Progenitor cell of endocrine pancreas (in vitro differentiated cells): Measurements from ENCODE around the gene ENAH. TPM values are rescaled to one million over a fixed set of nuclear protein-coding genes. Genes with fewer than 3 reads are reported as not detected.
"Not testable (repeated sequence)": the region's sequence is repeated elsewhere in the genome, so short reads cannot be mapped to it uniquely, and the experiment has no call there.

Source experiments
- DNase-seq: peaks from one replicate; pipeline ENCODE4 v3.0.0; 2021; ENCODE audit warnings: low spot score; ENCODE audit not compliant: unreplicated experiment
- H3K27ac Mint-ChIP-seq: 2 replicates; pipeline ENCODE4 v1.8.0; 2021; ENCODE audit warnings: mild to moderate bottlenecking, moderate library complexity, mixed read lengths
- H3K27me3 Mint-ChIP-seq: 2 replicates; pipeline ENCODE4 v1.8.0; 2021; ENCODE audit warnings: mixed read lengths
- H3K36me3 Mint-ChIP-seq: 2 replicates; pipeline ENCODE4 v1.8.0; 2022; ENCODE audit warnings: mixed read lengths; ENCODE audit not compliant: insufficient read depth
- H3K4me1 Mint-ChIP-seq: 2 replicates; pipeline ENCODE4 v1.8.0; 2021; ENCODE audit warnings: low read depth, mixed read lengths
- H3K4me3 Mint-ChIP-seq: 2 replicates; pipeline ENCODE4 v1.8.0; 2021; ENCODE audit warnings: low read depth, mild to moderate bottlenecking, moderate library complexity, mixed read lengths
- H3K9me3 Mint-ChIP-seq: 2 replicates; pipeline ENCODE4 v1.8.0; 2021; ENCODE audit warnings: low read depth, mixed read lengths
- total RNA-seq: library from RNA; stranded (reverse); gene quantifications from 2 replicates; pipeline ENCODE4 v1.2.1, GENCODE V29; 2021
- TF ChIP-seq, protein P1 (sequence below): fragments of 200-600 bp; sonication (generic); IDR thresholded peaks from one replicate; pipeline ENCODE4 v1.5.0; 2021; ENCODE audit warnings: antibody characterized with exemption, mild to moderate bottlenecking; ENCODE audit not compliant: unreplicated experiment

ENAH gene
- total RNA-seq, 1 donor from 2014 or later = 217 TPM

DNA sequence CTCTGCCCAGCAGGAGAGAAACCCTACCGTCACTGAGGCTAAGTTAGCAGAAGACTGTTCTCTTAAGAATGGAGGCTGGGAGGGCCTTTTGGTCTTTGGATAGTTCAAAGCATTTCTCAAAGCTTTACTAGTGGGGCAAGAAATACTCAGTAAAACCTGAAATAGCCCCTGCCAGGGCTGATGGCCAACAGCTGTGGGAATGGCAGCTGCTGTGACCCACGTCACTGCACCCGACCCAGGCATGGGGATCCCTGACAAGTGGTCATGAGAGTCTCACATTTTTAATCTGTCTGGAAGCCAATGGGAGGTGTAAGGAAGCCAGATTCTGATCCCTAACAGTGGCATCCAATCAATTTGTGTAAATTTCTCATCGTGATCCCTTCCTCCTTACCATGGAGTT, 44.5 kb upstream of the ENAH start:
- no peak overlapping the region for H3K27ac Mint-ChIP-seq
- H3K9me3 Mint-ChIP-seq = peaks cover 11% of the 10 kb centered on the region
- no peak overlapping the region for H3K4me3 Mint-ChIP-seq
- no peak for DNase-seq
- peaks cover 3% of the 10 kb centered on the region for H3K4me1 Mint-ChIP-seq
- H3K36me3 Mint-ChIP-seq = no peaks in the 10 kb centered on the region
- peaks cover 3% of the 10 kb centered on the region for H3K27me3 Mint-ChIP-seq
- TF ChIP-seq, protein P1, sequence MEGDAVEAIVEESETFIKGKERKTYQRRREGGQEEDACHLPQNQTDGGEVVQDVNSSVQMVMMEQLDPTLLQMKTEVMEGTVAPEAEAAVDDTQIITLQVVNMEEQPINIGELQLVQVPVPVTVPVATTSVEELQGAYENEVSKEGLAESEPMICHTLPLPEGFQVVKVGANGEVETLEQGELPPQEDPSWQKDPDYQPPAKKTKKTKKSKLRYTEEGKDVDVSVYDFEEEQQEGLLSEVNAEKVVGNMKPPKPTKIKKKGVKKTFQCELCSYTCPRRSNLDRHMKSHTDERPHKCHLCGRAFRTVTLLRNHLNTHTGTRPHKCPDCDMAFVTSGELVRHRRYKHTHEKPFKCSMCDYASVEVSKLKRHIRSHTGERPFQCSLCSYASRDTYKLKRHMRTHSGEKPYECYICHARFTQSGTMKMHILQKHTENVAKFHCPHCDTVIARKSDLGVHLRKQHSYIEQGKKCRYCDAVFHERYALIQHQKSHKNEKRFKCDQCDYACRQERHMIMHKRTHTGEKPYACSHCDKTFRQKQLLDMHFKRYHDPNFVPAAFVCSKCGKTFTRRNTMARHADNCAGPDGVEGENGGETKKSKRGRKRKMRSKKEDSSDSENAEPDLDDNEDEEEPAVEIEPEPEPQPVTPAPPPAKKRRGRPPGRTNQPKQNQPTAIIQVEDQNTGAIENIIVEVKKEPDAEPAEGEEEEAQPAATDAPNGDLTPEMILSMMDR = no peak

DNA sequence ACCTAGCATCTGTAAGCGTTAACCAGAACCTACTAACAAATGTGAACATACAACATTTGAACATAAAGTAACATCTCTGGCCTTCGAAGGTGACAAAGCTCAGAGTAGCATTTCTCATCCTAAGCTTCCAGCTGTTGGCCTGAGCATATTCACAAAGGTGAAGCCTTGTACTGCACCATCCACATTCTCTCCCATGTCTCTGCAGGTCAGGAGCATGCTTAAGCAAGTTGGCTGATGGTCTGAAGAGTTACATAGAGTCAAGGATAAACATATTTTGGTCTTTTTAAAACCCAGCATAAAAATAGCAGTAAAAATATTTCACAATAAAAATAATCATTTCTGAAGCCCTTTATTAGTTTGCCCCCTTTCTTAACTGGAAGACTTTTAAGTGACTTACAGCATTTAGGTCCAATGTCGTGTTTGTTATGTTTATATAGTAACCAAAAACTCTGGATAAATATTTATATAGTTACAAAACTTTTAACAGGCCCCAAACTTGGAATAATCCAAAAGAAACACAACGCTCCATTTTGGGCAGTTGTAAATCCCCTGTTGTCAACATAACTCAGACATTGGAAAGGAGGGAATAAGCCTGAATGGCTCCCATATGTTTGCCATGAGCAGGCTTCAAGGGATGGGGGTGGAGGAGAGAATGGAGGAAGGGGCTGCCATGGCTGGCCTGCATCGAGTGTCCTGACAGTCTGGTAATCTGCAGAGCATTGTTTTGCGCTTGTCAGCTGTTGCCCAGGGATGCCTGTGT, 42.8 kb upstream of the ENAH start:
- Mint-ChIP-seq H3K9me3 (peaks cover 11% of the 10 kb centered on the region), H3K36me3 (no peaks in the 10 kb centered on the region), H3K4me1 (peaks cover 3% of the 10 kb centered on the region), H3K27me3 (peaks cover 3% of the 10 kb centered on the region), H3K4me3 (no peak overlapping the region), H3K27ac (no peak overlapping the region)
- TF ChIP-seq, protein P1 = no peak
- no peak for DNase-seq

DNA sequence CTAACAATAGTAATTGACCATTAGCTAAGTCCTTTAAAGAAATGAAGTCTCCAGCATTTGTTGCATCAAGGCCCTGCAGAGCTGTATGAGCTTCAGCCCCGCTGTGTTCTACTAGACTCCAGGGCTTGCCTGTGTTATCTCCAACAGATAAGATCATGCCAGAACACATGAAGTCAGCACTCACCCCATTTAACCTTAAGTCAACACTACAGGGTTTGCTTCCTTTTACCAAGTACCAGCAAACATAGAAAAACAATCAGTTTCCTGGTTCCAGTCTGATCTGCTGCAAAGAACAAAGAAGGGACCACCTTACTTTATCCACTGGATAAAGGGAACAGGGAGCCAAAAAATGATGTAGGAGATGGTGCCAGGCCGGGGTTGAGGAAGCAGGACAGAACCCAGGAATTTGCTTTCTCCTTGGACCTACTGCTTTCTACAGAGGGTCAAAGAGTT, 41.3 kb upstream of the ENAH start:
- peaks cover 3% of the 10 kb centered on the region for H3K4me1 Mint-ChIP-seq
- no peaks in the 10 kb centered on the region for H3K36me3 Mint-ChIP-seq
- no peak overlapping the region for H3K4me3 Mint-ChIP-seq
- peak overlapping the region; percentile 57 for H3K27ac Mint-ChIP-seq
- peaks cover 11% of the 10 kb centered on the region for H3K9me3 Mint-ChIP-seq
- DNase-seq = no peak
- TF ChIP-seq, protein P1 = no peak
- H3K27me3 Mint-ChIP-seq = peaks cover 3% of the 10 kb centered on the region

DNA sequence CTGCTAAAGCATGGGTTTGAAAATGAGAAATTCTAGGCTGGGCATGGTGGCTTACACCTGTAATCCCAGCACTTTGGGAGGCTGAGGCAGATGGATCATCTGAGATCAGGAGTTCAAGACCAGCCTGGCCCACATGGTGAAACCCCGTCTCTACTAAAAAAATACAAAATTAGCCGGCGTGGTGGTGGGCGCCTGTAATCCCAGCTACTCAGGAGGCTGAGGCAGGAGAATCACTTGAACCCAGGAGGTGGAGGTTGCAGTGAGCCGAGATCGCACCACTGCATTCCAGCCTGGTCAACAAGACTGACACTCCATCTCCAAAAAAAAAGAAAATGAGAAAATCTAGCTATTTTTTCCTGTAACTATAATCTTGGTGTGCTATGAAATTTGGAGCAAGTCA, 40.8 kb upstream of the ENAH start:
- H3K9me3 Mint-ChIP-seq = peaks cover 11% of the 10 kb centered on the region
- not testable (repeated sequence) for H3K4me1 Mint-ChIP-seq, H3K27me3 Mint-ChIP-seq, DNase-seq, H3K36me3 Mint-ChIP-seq, H3K4me3 Mint-ChIP-seq, H3K27ac Mint-ChIP-seq

DNA sequence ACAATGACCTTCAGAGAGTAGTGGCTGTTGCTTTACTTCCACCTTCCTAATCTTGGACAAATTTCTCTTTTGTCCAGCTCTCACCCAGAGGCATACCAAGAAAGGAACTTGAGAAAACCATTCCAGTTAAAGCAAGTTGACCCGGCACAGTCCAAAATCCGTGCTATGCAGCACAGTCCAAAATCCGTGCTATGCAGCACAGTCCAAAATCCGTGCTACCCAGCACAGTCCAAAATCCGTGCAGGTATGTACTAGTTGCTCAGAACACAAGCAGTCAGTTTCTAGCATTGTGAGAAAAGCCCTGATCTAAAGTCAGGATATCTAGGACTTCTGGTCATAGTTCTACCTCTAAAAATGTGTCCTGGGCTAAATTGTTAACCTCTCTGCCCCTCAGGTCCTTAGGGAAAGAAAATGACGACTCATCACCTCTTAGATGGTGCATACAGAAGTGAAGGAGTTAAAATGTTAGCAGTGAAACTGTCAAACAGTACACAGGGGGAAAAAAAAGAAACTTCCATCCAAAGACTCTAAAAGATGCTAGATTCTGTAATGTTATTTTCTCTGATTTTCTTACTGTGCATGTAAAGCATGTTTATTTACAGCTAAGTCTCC, 40.3 kb upstream of the ENAH start:
- DNase-seq = no peak
- Mint-ChIP-seq H3K36me3 (no peaks in the 10 kb centered on the region), H3K27ac (no peak overlapping the region), H3K4me3 (no peak overlapping the region), H3K9me3 (peaks cover 11% of the 10 kb centered on the region), H3K4me1 (peaks cover 3% of the 10 kb centered on the region), H3K27me3 (peaks cover 3% of the 10 kb centered on the region)
- TF ChIP-seq, protein P1 = no peak

DNA sequence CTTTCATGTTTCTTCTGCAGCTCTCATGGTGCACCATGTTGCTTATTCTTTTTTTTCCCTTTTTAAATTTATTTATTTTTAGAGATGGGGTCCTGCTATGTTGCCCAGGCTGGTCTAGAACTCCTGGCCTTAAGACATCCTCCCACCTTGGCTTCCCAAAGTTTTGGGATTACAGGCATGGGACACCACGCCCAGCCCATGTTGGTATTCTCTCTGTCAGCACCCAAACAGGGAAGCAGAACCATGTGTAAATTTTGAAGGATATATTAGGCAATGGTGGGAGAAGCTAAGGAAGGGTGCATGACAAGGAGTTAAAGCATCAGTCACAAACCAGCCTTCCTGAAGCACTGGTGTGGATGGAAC, 39.6 kb upstream of the ENAH start:
- Mint-ChIP-seq H3K9me3 (peaks cover 11% of the 10 kb centered on the region), H3K27me3 (peaks cover 3% of the 10 kb centered on the region), H3K4me3 (no peak overlapping the region), H3K4me1 (peaks cover 3% of the 10 kb centered on the region), H3K36me3 (no peaks in the 10 kb centered on the region), H3K27ac (no peak overlapping the region)
- TF ChIP-seq, protein P1 = no peak
- no peak for DNase-seq
